ENCODE measurements around the gene BTN1A1. TPM values are rescaled to one million over a fixed set of nuclear protein-coding genes. Genes with fewer than 3 reads are reported as not detected.

Gene BTN1A1
- total RNA-seq, 1 experiment from 2014 or later: 0.10 TPM

DNA sequence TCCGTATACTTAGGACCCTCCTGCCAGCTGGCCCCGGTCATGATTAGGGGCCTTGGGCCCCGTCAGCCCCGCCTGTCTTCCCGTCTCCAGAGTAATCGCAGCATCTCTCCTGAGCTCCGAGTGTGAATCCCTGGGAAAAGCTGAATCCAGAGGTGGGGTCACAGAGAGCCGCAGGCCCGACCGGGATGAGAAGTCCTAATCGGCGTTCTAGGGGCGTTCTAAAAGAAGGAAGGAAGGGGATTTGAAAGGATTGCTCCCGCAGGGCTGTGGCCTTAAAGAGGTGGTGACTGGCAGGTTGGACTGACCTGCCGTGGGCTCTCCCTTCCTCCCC, 38.4 kb downstream of the BTN1A1 start:
- H3K36me3 ChIP-seq (ENCODE audit: control insufficient read depth, insufficient read depth, low read length): peaks cover 2% of the 10 kb centered on the region; the same call in 1 of the 2 replicates
- no peak for DNase-seq (ENCODE audit: low read depth, low spot score)
- peak overlapping the region; percentile 96 for H3K27ac ChIP-seq (ENCODE audit: low read length)
- H3K4me3 ChIP-seq (ENCODE audit: low read depth in 2 of 2, low read length in 2 of 2): peak overlapping the region; percentile 79 to 82
- CTCF ChIA-PET: interaction anchor here (0.5 kb wide), 1 partner anchor 208 kb away, joined by 9 read pairs; no protein-coding TSS in a partner anchor
- no peak for TF ChIP-seq SIN3A (IDR thresholded peaks at IDR 0.05; ENCODE audit: borderline replicate concordance, insufficient read depth, low read depth, low read length)
- TF ChIP-seq, protein P1, sequence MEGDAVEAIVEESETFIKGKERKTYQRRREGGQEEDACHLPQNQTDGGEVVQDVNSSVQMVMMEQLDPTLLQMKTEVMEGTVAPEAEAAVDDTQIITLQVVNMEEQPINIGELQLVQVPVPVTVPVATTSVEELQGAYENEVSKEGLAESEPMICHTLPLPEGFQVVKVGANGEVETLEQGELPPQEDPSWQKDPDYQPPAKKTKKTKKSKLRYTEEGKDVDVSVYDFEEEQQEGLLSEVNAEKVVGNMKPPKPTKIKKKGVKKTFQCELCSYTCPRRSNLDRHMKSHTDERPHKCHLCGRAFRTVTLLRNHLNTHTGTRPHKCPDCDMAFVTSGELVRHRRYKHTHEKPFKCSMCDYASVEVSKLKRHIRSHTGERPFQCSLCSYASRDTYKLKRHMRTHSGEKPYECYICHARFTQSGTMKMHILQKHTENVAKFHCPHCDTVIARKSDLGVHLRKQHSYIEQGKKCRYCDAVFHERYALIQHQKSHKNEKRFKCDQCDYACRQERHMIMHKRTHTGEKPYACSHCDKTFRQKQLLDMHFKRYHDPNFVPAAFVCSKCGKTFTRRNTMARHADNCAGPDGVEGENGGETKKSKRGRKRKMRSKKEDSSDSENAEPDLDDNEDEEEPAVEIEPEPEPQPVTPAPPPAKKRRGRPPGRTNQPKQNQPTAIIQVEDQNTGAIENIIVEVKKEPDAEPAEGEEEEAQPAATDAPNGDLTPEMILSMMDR (IDR thresholded peaks at IDR 0.05): no peak
- TF ChIP-seq, protein P2, sequence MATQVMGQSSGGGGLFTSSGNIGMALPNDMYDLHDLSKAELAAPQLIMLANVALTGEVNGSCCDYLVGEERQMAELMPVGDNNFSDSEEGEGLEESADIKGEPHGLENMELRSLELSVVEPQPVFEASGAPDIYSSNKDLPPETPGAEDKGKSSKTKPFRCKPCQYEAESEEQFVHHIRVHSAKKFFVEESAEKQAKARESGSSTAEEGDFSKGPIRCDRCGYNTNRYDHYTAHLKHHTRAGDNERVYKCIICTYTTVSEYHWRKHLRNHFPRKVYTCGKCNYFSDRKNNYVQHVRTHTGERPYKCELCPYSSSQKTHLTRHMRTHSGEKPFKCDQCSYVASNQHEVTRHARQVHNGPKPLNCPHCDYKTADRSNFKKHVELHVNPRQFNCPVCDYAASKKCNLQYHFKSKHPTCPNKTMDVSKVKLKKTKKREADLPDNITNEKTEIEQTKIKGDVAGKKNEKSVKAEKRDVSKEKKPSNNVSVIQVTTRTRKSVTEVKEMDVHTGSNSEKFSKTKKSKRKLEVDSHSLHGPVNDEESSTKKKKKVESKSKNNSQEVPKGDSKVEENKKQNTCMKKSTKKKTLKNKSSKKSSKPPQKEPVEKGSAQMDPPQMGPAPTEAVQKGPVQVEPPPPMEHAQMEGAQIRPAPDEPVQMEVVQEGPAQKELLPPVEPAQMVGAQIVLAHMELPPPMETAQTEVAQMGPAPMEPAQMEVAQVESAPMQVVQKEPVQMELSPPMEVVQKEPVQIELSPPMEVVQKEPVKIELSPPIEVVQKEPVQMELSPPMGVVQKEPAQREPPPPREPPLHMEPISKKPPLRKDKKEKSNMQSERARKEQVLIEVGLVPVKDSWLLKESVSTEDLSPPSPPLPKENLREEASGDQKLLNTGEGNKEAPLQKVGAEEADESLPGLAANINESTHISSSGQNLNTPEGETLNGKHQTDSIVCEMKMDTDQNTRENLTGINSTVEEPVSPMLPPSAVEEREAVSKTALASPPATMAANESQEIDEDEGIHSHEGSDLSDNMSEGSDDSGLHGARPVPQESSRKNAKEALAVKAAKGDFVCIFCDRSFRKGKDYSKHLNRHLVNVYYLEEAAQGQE (IDR thresholded peaks at IDR 0.05; ENCODE audit: insufficient read depth in 1 of 2, low read depth in 2 of 2, low read length in 1 of 2): no peak
- no peak for TF ChIP-seq POLR2AphosphoS5 (IDR thresholded peaks at IDR 0.05; ENCODE audit: low read depth, low read length)
- TF ChIP-seq TCF7L2 (IDR thresholded peaks at IDR 0.05; ENCODE audit: low read depth, low read length): no peak
- TSS peak; percentile 69 for BruUV-seq (replicated peaks)
- H3K9me3 ChIP-seq (ENCODE audit: control insufficient read depth, insufficient read depth, low read depth, low read length): no peaks in the 10 kb centered on the region
- intact Hi-C loops (cut with micrococcal nuclease; ENCODE audit: unreplicated experiment) (loop anchor here (5.0 kb wide), 1 partner anchor 196 kb away; no protein-coding TSS in a partner anchor), in situ Hi-C loops (cut with HindIII; ENCODE audit: low pct_unique_long_range_greater_than_20kb, low sequenced_read_pairs) (no loop called here)
- peaks cover 27% of the 10 kb centered on the region for H3K4me1 ChIP-seq (ENCODE audit: control insufficient read depth, insufficient read depth, low read length)
- POLR2A ChIA-PET: interaction anchor here (0.6 kb wide), 2 partner anchors 365 to 605 kb away, joined by 3 read pairs; no protein-coding TSS in a partner anchor
- H3K27me3 ChIP-seq (ENCODE audit: control insufficient read depth, insufficient read depth, low read length): no peaks in the 10 kb centered on the region
- ATAC-seq: peak; percentile 7; the same call in 1 of the 2 replicates

DNA sequence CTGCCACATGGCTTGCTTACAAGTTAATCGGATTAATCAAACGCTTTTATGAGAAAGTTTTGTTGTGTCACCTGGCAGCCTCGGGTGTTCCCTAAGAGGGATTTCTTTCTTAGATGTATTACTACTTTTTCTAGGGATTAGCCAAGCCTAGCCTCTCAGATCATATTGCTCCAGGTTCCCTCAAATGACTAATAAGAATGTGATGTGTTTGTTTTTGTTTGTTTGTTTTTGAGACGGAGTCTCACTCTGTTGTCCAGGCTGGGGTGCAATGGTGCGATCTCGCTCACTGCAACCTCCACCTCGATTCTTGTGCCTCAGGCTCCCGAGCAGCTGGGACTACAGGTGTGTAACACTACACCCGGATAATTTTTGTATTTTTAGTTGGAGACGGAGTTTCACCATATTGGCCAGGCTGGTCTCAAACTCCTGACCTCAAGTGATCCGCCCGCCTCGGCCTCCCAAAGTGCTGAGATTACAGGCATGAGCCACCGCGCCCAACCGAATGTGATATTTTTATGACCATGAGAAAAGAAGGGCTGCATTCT, 39.0 kb downstream of the BTN1A1 start:
- in situ Hi-C loops (cut with HindIII; ENCODE audit: low pct_unique_long_range_greater_than_20kb, low sequenced_read_pairs) (no loop called here), intact Hi-C loops (cut with micrococcal nuclease; ENCODE audit: unreplicated experiment) (loop anchor here (5.0 kb wide), 1 partner anchor 197 kb away; no protein-coding TSS in a partner anchor)
- BruUV-seq (replicated peaks): no TSS peak
- no peaks in the 10 kb centered on the region for H3K9me3 ChIP-seq (ENCODE audit: control insufficient read depth, insufficient read depth, low read depth, low read length)
- DNase-seq (ENCODE audit: low read depth, low spot score): no peak
- TF ChIP-seq SIN3A (IDR thresholded peaks at IDR 0.05; ENCODE audit: borderline replicate concordance, insufficient read depth, low read depth, low read length) (no peak), POLR2AphosphoS5 (IDR thresholded peaks at IDR 0.05; ENCODE audit: low read depth, low read length) (no peak), TCF7L2 (IDR thresholded peaks at IDR 0.05; ENCODE audit: low read depth, low read length) (no peak)
- TF ChIP-seq, protein P2 (IDR thresholded peaks at IDR 0.05; ENCODE audit: insufficient read depth in 1 of 2, low read depth in 2 of 2, low read length in 1 of 2): no peak
- TF ChIP-seq, protein P1 (IDR thresholded peaks at IDR 0.05): no peak
- no peak for ATAC-seq
- H3K27me3 ChIP-seq (ENCODE audit: control insufficient read depth, insufficient read depth, low read length): no peaks in the 10 kb centered on the region
- POLR2A ChIA-PET: no interaction called here
- peak overlapping the region; percentile 79 to 82 for H3K4me3 ChIP-seq (ENCODE audit: low read depth in 2 of 2, low read length in 2 of 2)
- H3K27ac ChIP-seq (ENCODE audit: low read length): peak overlapping the region; percentile 96
- peaks cover 2% of the 10 kb centered on the region; the same call in 1 of the 2 replicates for H3K36me3 ChIP-seq (ENCODE audit: control insufficient read depth, insufficient read depth, low read length)
- CTCF ChIA-PET: no interaction called here
- H3K4me1 ChIP-seq (ENCODE audit: control insufficient read depth, insufficient read depth, low read length): peaks cover 23% of the 10 kb centered on the region

Measured in Panc1 (cell line).